Parathyroid adenoma (tissue), 2 donors: ENCODE data around the gene LRRC8B.

Experiments used
- H2AFZ ChIP-seq: fragments of 300-600 bp; sonication (generic); one replicate; pipeline ENCODE4 v1.7.0; 2017; ENCODE audit warnings: antibody characterized with exemption, mild to moderate bottlenecking
- H3K27ac ChIP-seq: fragments of 300-600 bp; sonication (generic); one replicate; pipeline ENCODE4 v1.7.0; 2017
- H3K27me3 ChIP-seq: fragments of 300-600 bp; sonication (generic); one replicate; pipeline ENCODE4 v1.7.0; 2017; ENCODE audit warnings: low read length; ENCODE audit not compliant: control insufficient read depth, insufficient read depth
- H3K36me3 ChIP-seq: fragments of 300-600 bp; sonication (generic); one replicate; pipeline ENCODE4 v1.7.0; 2017; ENCODE audit warnings: low read length; ENCODE audit not compliant: control insufficient read depth, insufficient read depth
- H3K4me1 ChIP-seq: fragments of 300-600 bp; sonication (generic); one replicate; pipeline ENCODE4 v1.7.0; 2017; ENCODE audit warnings: control low read depth
- H3K4me2 ChIP-seq: fragments of 300-600 bp; sonication (generic); one replicate; pipeline ENCODE4 v1.7.0; 2017; ENCODE audit warnings: low read length
- H3K4me3 ChIP-seq: fragments of 300-600 bp; sonication (generic); one replicate; pipeline ENCODE4 v1.7.0; 2017; ENCODE audit warnings: low read depth, low read length
- H3K79me2 ChIP-seq: fragments of 300-600 bp; sonication (generic); one replicate; pipeline ENCODE4 v1.7.0; 2017; ENCODE audit warnings: control low read depth
- H3K9ac ChIP-seq: fragments of 300-600 bp; sonication (generic); one replicate; pipeline ENCODE4 v1.7.0; 2017; ENCODE audit warnings: mild to moderate bottlenecking
- H3K9me3 ChIP-seq: fragments of 300-600 bp; sonication (generic); one replicate; pipeline ENCODE4 v1.7.0; 2017; ENCODE audit warnings: low read length; ENCODE audit not compliant: control insufficient read depth
- CTCF ChIP-seq: fragments of 300-600 bp; sonication (generic); IDR thresholded peaks from one replicate; pipeline ENCODE4 v1.7.0; 2017; ENCODE audit warnings: antibody characterized with exemption, mild to moderate bottlenecking
- donor health status: primary hyperparathyroidism.

Gene LRRC8B

GRCh38 chr1:89635825-89636815, 111.5 kb downstream of the LRRC8B start:
- TF ChIP-seq CTCF: no peak
- no peak overlapping the region for H3K27ac ChIP-seq
- H2AFZ ChIP-seq: no peak overlapping the region
- no peak overlapping the region for H3K9ac ChIP-seq
- no peaks in the 10 kb centered on the region for H3K27me3 ChIP-seq
- H3K4me3 ChIP-seq: no peak overlapping the region
- H3K4me1 ChIP-seq: no peaks in the 10 kb centered on the region
- no peaks in the 10 kb centered on the region for H3K36me3 ChIP-seq
- H3K79me2 ChIP-seq: no peaks in the 10 kb centered on the region
- H3K9me3 ChIP-seq: no peaks in the 10 kb centered on the region
- H3K4me2 ChIP-seq: no peak overlapping the region

GRCh38 chr1:89637496-89637895, 112.9 kb downstream of the LRRC8B start:
- H3K4me3 ChIP-seq: no peak overlapping the region
- H3K9ac ChIP-seq: no peak overlapping the region

GRCh38 chr1:89640440-89640839, 115.8 kb downstream of the LRRC8B start:
- no peaks in the 10 kb centered on the region for H3K79me2 ChIP-seq
- no peak overlapping the region for H3K4me3 ChIP-seq
- no peak overlapping the region for H2AFZ ChIP-seq
- H3K4me1 ChIP-seq: no peaks in the 10 kb centered on the region
- no peak overlapping the region for H3K27ac ChIP-seq
- no peak for TF ChIP-seq CTCF
- H3K9me3 ChIP-seq: no peaks in the 10 kb centered on the region
- no peak overlapping the region for H3K9ac ChIP-seq
- H3K36me3 ChIP-seq: no peaks in the 10 kb centered on the region
- no peak overlapping the region for H3K4me2 ChIP-seq
- H3K27me3 ChIP-seq: no peaks in the 10 kb centered on the region

More at GRCh38 chr1:89637496-89637895, 112.9 kb downstream of the LRRC8B start:
- TF ChIP-seq CTCF: no peak
- Histone ChIP-seq H2AFZ (no peak overlapping the region), H3K79me2 (no peaks in the 10 kb centered on the region), H3K27ac (no peak overlapping the region), H3K4me1 (no peaks in the 10 kb centered on the region), H3K27me3 (no peaks in the 10 kb centered on the region), H3K4me2 (no peak overlapping the region), H3K9me3 (no peaks in the 10 kb centered on the region), H3K36me3 (no peaks in the 10 kb centered on the region)

- Histone ChIP-seq H3K79me2 (no peaks in the 10 kb centered on the region), H3K27me3 (no peaks in the 10 kb centered on the region), H3K9me3 (no peaks in the 10 kb centered on the region), H3K4me2 (no peak overlapping the region), H3K27ac (no peak overlapping the region), H3K36me3 (no peaks in the 10 kb centered on the region), H2AFZ (no peak overlapping the region), H3K9ac (no peak overlapping the region), H3K4me3 (no peak overlapping the region), H3K4me1 (no peaks in the 10 kb centered on the region)
- no peak for TF ChIP-seq CTCF
These were observed 117.2 kb downstream of the LRRC8B start for GRCh38 chr1:89641781-89642180.
